ENCODE data around the gene TCP11X2. TPM values are rescaled to one million over a fixed set of nuclear protein-coding genes. Genes with fewer than 3 reads are reported as not detected.
A peak's percentile ranks its signal among the peaks of the same experiment; 100 is the strongest.
"Not testable (repeated sequence)": the region's sequence is repeated elsewhere in the genome, so short reads cannot be mapped to it uniquely, and the experiment has no call there.

The TCP11X2 gene
- 1 to 10 TPM in 2 of 6 donors, under 1 TPM in 2, not detected in 2; 0.30 to 2.1 (median 1.0) TPM for total RNA-seq

DNA sequence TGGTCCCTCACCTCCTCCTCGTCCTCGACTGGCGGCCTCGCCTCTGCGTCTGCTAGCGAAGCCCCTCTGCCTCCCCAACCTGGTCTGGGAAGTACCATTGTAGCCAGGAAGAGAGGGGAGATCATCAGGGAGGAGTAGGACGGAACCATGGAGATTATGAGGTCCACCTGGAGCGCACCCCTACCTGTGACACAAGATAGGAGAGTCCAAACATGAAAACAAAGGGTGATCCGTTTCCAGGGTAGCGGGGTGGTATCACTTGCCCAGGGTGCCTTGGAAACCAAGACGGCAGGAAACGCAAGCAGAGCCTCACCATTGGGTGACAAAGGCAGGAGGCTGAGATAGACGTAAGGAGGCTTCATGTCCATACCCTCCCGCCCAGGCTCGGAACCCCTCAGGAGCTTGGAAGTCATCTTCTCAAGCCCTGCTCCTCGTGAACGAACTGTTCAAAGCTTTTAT lies at the start of gene TCP11X2:
Gene TCP11X2 (minus strand): TSS at position 51 of the 459 bp plus-strand sequence.
- not testable (repeated sequence) for H3K9me3 ChIP-seq, H3K4me3 ChIP-seq, H3K27me3 ChIP-seq, DNase-seq, H3K4me1 ChIP-seq, H3K36me3 ChIP-seq, H3K27ac ChIP-seq
- WGBS, 2 donors, result 67 to 77% methylated on average over 4 to 7 of the region's 17 CpGs
- peak in 1 of 2 donors; percentile 46 for ATAC-seq (ENCODE audit: low FRiP score in 2 of 2)

DNA sequence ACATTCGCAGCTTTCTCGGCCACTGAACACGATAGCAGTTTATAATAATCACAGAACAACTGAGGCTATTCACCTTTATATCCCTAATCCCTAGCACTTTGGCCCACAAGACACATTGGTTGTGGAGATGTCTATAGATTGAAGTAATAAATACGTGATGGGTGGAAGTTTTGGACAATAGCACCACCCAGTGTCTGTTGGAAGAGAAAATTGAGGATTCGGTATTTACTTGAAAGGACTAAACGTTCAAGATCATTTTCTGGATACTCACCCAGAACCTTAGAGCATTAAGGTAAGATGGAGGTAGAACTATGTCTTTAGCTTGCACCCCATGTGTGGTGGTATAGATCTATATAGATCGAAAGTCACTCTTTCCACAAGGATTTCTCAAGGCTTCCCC lies 45.7 kb upstream of the TCP11X2 start:
- Histone ChIP-seq H3K4me3 (no peak overlapping the region), H3K27ac (no peak overlapping the region), H3K36me3 (no peaks in the 10 kb centered on the region), H3K9me3 (no peaks in the 10 kb centered on the region), H3K27me3 (no peaks in the 10 kb centered on the region), H3K4me1 (peaks cover 0 to 6% (median 0%) of the 10 kb centered on the region in 4 donors)
- TF ChIP-seq POLR2A (IDR thresholded peaks at IDR 0.05) (no peak), POLR2AphosphoS5 (IDR thresholded peaks at IDR 0.05) (no peak), EP300 (IDR thresholded peaks at IDR 0.05) (no peak)
- TF ChIP-seq, protein P1, sequence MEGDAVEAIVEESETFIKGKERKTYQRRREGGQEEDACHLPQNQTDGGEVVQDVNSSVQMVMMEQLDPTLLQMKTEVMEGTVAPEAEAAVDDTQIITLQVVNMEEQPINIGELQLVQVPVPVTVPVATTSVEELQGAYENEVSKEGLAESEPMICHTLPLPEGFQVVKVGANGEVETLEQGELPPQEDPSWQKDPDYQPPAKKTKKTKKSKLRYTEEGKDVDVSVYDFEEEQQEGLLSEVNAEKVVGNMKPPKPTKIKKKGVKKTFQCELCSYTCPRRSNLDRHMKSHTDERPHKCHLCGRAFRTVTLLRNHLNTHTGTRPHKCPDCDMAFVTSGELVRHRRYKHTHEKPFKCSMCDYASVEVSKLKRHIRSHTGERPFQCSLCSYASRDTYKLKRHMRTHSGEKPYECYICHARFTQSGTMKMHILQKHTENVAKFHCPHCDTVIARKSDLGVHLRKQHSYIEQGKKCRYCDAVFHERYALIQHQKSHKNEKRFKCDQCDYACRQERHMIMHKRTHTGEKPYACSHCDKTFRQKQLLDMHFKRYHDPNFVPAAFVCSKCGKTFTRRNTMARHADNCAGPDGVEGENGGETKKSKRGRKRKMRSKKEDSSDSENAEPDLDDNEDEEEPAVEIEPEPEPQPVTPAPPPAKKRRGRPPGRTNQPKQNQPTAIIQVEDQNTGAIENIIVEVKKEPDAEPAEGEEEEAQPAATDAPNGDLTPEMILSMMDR (IDR thresholded peaks at IDR 0.05), result no peak
- ATAC-seq (ENCODE audit: low FRiP score in 2 of 2) (no peak), DNase-seq (no peak)
- WGBS, 2 donors, result 43 to 55% methylated on average over 7 of the region's 7 CpGs

DNA sequence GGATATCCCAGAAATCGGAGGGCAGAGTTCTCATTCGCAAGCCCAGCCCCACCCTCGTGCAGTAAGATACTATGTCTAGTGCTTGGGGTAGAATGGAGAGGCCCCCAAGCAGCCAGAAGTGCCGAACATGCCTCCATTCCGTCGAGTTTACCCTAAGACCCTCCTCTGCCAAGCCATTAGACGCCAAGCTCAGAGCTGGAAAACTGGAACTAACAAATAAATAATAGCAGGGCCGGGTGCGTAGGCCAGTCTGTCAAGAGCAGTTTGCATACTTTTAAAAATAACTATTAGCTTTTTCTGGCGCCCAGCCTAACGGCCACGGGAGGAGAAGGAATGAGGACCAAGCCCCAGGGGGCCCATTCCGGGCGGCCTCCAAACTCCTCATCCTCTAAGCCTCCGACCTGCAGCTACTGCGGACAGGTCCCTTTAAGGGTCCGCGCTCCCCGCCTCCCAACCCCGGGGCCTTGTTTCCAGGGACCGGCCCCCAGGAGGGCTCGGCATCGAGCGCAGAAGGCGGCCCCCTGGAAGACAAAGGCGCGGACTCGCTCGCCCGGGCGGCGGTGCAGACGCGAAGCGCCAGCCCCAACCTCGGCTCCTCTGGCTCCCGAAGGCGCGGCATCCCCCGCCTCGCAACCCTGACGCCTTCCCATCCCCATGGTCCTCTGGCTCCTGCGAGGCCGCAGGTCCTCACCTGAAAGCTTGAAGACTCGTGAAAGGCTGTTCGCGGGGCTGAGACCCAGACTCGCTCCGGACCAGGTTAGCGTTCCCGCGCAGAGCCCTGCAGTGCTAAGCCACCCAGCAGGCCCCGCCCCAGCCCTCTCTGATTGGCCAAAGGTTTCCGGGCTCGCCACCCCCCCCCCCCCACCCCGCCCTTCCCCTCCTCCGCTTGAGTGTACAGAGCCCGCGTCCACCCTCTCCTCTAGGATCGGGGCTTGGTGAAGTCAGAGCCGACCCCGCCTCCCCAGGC lies 44.6 kb upstream of the TCP11X2 start, which contains the start of gene TMSB15A:
Gene TMSB15A (minus strand): TSS at position 765 of the 967 bp plus-strand sequence.
- peak within 1 kb of the TSS in 1 of 4 donors; percentile 26 for H3K27ac ChIP-seq
- peak; percentile 65 to 86 for DNase-seq
- H3K36me3 ChIP-seq, result no peaks in the 10 kb centered on the region
- peak; percentile 76 to 94 for ATAC-seq (ENCODE audit: low FRiP score in 2 of 2)
- TF ChIP-seq POLR2A (IDR thresholded peaks at IDR 0.05) (no peak), POLR2AphosphoS5 (IDR thresholded peaks at IDR 0.05) (no peak), EP300 (IDR thresholded peaks at IDR 0.05) (no peak)
- TF ChIP-seq, protein P1 (IDR thresholded peaks at IDR 0.05), result no peak
- 0 to 39% methylated on average over 8 to 35 of the region's 62 CpGs for WGBS, 2 donors
- no peaks in the 10 kb centered on the region for H3K27me3 ChIP-seq
- H3K9me3 ChIP-seq, result no peaks in the 10 kb centered on the region
- H3K4me3 ChIP-seq, result peak within 1 kb of the TSS in 3 of 4 donors; percentile 35 to 56 (median 47)
- H3K4me1 ChIP-seq, result peaks cover 0 to 6% (median 0%) of the 10 kb centered on the region in 4 donors

DNA sequence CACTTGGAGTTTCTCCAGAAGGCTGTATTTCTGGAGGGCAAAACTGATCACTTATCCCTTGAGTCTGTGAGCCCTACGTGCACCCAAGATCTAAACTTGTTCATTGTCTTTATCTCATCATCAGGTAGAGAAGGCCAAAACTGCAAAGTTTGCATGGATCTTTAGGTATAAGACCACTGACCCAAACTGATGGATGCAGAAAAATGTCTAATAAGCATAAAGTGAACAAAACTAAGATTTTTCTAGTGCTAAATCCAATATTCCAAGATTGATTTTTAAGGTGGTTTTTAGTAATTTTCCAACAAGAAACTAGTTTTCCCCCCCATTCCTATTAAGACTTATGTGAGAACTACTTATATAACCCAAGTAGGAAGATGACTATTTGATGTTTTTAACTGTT lies 42.9 kb upstream of the TCP11X2 start:
- TF ChIP-seq, protein P1 (IDR thresholded peaks at IDR 0.05), result no peak
- TF ChIP-seq POLR2AphosphoS5 (IDR thresholded peaks at IDR 0.05) (no peak), POLR2A (IDR thresholded peaks at IDR 0.05) (no peak), EP300 (IDR thresholded peaks at IDR 0.05) (no peak)

DNA sequence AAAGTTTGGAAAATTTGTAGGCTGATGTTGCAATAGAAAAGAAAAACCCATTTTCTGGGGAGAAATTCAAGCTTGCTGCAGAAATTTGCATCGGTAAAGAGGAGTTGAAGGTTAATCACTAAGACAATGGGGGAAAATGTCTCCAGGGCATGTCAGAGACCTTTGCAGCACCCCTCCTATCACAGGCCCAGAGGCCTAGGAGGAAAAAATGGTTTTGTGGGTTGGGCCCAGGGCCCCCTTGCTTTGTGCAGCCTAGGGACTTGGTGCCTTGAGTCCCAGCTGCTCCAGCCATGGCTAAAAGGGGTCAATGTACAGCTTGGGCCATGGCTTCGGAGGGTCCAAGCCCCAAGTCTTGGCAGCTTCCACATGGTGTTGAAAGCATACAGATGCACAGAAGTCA lies 27.1 kb upstream of the TCP11X2 start:
- no peaks in the 10 kb centered on the region for H3K27me3 ChIP-seq
- H3K4me1 ChIP-seq, result no peaks in the 10 kb centered on the region
- H3K27ac ChIP-seq, result no peak overlapping the region
- H3K36me3 ChIP-seq, result no peaks in the 10 kb centered on the region
- DNase-seq (no peak), ATAC-seq (ENCODE audit: low FRiP score in 2 of 2) (no peak)
- no peak for TF ChIP-seq EP300 (IDR thresholded peaks at IDR 0.05)
- TF ChIP-seq POLR2AphosphoS5 (IDR thresholded peaks at IDR 0.05), result no peak
- TF ChIP-seq, protein P1 (IDR thresholded peaks at IDR 0.05), result no peak
- no peak for TF ChIP-seq POLR2A (IDR thresholded peaks at IDR 0.05)
- peaks cover 0 to 12% (median 0%) of the 10 kb centered on the region in 4 donors for H3K9me3 ChIP-seq
- no peak overlapping the region for H3K4me3 ChIP-seq
- 93 to 100% methylated on average over 1 to 2 of the region's 2 CpGs for WGBS, 2 donors

More for the DNA sequence above, 42.9 kb upstream of the TCP11X2 start:
- ATAC-seq (ENCODE audit: low FRiP score in 2 of 2) (no peak), DNase-seq (no peak)
- Histone ChIP-seq H3K27me3 (no peaks in the 10 kb centered on the region), H3K4me3 (no peak overlapping the region), H3K27ac (no peak overlapping the region), H3K36me3 (no peaks in the 10 kb centered on the region), H3K9me3 (no peaks in the 10 kb centered on the region), H3K4me1 (peaks cover 0 to 6% (median 0%) of the 10 kb centered on the region in 4 donors)
- 87 to 100% methylated on average over 1 of the region's 1 CpG for WGBS, 2 donors

Data from upper lobe of left lung (tissue), 6 donors.